HG03280 (cell line): ENCODE results near the gene FTO.

ENCODE experiments used
- ATAC-seq: cut with Tn5 transposase; IDR thresholded peaks from one replicate; pipeline ENCODE4 v1.9.1; 2021; ENCODE audit warnings: mild to moderate bottlenecking, moderate library complexity; ENCODE audit not compliant: unreplicated experiment

Gene FTO

DNA sequence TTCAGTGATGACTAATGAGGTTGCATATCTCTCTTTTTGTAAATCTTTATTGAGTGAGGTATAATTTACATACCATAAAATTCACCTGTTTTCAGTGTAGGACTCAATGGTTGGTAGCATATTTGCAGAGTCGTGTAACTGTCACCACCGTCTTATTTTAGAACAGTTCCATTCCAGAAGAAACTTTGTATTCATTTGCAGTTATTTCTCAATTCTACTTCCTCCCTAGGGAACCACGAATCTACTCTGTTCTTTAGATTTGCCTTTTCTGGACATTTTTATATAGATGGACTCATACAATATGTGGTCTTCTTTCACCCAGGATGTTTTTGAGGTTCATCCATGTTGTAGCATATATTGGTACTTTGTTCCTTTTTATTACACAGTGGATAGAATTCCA lies 3.7 kb downstream of the FTO start:
- ATAC-seq, result no peak

DNA sequence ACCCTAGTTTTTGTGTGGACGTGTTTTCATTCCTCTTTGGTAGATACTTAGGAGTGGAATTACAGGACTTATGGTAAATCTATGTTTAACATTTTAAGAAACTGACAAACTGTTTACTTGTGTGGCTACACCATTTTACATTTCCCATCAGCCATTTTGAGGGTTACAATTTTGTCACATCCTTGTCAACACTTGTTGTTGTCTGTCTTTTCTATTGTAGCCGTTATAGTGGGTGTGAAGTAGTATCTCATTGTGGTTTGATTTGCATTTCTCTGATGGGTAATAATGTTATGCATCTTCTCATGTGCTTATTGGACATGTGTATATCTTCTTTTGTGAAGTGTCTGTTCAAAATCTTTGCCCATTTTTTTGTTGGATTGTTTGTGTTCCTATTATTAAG lies 4.5 kb downstream of the FTO start:
- no peak for ATAC-seq

DNA sequence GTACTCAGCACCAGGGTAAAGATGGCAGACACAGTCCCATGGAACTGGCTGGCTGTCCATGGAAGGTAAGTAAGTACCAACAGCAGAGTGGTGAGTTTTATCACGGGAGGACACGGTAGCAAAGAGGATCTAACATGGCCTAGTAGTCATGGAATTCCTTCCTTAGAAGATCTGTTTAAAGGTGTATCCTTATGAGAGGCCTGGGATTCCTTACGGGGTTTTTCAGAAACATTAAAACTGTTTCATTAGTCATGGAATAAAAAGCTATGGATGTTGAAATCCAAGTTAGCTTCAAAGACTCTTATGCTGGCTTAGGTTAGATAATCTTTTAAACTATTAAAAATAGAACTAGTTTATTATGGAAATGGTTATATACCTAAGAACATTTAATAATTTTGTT lies 7.4 kb downstream of the FTO start:
- ATAC-seq, result no peak

DNA sequence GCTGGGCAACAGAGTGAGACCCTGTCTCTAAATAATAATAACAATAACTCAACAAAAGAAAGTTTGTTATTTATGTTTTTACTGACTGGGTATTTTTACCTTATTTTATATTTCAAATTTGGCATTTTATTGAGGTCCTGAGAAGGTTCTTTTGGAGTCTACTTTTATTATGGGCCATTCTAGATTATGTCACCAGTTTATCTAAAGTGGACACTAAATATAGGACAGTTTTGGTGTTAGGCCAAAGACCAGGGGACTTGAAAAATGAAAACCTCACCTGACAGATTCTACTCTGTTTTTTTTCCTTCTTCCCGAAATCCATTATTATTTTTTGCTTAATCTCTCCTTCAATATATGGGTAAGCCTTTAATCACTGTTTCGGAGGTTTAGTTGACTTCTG lies 8.1 kb downstream of the FTO start:
- no peak for ATAC-seq

DNA sequence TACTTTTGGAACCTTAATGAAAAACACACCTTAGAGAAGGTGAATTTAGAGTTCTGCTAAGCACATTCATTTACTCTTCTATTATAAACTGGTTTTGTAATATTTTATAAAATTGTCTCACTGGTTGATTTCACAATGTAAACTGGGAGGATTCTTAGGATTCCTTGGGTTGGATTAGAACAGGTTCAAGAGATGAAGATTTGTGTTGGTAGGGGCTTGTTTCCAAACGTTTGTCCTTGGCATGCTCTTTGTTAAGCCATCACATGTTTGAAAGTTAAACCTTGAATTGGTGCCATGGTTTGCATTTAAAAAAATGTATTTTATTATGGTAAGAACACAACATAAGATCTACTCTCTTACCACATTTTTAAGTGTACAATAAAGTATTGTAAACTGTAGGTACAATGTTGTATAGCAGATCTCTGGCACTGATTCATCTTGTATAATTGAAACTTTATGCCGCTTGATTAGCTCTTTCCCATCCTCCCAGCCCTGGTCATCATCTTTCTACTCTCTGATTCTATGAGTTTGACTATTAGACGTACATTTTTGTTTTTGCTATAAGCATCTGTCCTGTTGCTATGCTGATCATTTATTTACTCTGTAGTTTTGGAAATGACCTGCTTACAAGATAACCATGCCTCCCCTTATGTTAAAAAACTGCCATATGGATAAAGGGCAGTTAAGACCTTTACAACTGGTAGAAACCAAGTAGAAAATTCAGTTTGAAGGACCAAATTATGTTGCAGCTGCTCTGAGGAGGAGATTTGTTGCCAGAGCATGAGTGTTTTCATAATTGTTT lies 9.6 kb downstream of the FTO start:
- no peak for ATAC-seq

- ATAC-seq, result no peak
Measured at GRCh38 chr16:53714205-53715022, 10.5 kb downstream of the FTO start.

GRCh38 chr16:53715023-53715384 lies 11.0 kb downstream of the FTO start:
- no peak for ATAC-seq

- no peak for ATAC-seq
Measured at GRCh38 chr16:53717577-53717976, 13.6 kb downstream of the FTO start.

DNA sequence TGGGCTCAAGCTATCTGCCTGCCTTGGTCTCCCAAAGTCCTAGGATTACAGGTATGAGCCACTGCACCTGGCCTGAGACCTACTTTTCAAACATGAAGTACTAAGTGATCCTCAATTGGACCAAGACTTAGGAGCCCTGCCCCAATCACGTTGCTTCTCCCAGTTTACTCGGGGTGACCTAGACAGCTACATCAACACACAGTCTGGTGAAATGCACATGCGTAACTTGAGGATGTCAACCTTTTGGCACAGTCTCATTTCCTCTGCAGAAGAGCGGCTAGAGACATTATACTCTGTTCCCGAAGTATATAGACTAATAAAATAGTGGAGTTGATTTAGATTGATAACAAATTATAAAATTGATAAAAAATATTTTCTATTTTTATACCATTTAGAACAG lies 17.1 kb downstream of the FTO start:
- ATAC-seq, result no peak

DNA sequence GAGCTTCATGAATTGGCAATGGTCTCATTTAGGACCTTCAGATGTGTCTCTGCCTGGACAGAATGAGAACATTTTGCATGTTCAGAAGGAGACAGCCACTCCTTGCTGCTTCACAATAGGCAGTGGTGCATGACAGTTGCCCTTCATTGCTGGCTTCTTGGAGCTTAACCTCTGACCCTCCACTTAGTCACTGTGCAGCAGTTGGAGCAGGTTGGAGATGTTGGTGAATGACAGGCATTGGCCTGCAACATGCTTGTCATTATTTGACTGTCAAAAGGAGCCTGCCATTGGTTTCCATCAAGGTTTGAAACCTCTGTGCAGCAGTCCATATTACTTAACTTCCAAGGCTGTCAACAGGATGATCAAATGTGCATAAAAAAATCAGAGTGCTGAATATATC lies 22.7 kb downstream of the FTO start:
- no peak for ATAC-seq

GRCh38 chr16:53730693-53731092 lies 26.7 kb downstream of the FTO start:
- ATAC-seq, result no peak

DNA sequence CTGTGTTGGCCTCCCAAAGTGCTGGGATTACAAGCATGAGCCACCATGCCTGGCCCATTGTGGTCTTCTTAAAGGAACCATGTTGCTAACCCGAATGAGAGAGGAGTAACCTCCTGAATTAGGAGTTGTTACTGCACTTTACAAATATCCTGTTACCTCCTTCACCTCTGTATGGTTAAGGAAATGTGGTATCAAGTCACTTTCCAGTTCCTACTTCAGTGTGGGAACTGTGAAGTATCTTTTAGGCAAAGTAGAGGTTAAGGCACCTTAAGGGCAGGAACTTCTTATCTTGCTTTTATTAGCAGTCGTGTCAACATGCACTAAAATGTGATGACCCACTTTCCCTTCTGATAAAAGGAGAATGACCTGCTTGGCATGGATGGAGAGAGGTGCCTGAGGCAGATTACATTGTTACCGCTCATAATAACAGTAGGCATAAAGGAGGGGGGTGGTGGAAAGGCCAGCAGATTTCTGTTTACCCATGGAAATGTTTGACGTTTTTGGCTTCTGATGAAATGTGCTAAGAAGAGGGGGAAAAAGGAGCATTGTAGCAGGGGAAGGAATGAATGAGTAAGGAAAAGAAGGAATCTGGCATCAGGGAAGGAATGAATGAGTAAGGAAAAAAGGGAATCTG lies 28.5 kb downstream of the FTO start:
- no peak for ATAC-seq

DNA sequence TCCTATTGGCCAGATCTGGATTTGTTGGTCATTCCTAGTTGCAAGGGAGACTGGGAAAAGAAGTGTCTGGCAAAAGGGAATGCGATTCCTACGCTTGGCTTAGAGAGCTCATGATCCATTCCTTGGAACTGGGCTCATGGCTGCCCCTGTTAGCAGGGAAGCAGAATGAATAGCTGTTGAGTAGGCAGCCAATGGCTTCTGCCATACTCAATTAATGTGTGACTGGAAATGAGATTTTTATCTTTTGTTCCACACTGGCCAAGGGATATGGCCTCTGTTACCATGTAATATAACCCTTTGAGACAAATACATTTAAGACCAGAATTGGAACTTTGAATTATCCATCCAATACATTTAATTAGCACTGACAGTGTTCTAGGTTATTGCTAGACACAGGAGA lies 31.0 kb downstream of the FTO start:
- ATAC-seq, result no peak

- ATAC-seq, result no peak
Measured at GRCh38 chr16:53736297-53736696, 32.3 kb downstream of the FTO start.

DNA sequence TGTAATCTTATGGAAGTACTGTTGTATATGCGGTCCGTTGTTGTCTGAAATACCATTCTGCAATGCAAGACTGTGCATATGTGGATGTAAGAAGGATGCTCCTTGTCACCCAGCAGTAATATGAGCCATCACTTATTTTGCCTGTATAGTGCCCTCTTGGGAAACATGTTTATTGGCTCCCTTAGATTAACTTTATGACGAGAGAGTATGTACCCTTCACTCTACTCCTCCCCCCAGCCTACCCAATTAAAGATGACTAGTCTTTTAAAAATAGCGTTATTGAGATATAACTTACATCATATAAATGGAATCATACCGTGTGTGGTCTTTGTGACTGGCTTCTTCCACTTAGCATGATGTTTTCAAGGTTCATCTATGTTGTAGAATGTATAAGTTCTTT lies 33.6 kb downstream of the FTO start:
- ATAC-seq, result no peak

DNA sequence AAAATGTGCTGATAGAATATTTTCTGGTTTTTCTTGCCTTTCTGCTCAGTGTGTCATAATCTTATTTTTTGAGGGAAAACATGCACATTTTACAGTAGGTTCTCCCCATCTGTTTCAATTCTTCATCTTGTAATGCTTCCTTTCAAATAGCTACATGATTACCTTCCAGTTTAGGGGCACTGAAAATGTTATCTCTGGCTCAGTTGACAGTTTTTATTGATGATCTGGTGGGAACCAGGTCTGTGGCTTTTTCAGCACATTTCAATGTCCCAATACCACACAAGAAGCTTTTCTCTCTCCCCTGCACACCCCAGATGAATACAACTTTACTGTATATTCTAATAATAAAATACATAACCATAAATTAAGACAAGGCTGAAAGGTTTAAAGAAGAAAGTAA lies 36.5 kb downstream of the FTO start:
- no peak for ATAC-seq

GRCh38 chr16:53740933-53741531 lies 37.1 kb downstream of the FTO start:
- ATAC-seq, result no peak

- no peak for ATAC-seq
Measured at GRCh38 chr16:53741546-53741945, 37.6 kb downstream of the FTO start.

GRCh38 chr16:53743149-53743566 lies 39.2 kb downstream of the FTO start:
- no peak for ATAC-seq

DNA sequence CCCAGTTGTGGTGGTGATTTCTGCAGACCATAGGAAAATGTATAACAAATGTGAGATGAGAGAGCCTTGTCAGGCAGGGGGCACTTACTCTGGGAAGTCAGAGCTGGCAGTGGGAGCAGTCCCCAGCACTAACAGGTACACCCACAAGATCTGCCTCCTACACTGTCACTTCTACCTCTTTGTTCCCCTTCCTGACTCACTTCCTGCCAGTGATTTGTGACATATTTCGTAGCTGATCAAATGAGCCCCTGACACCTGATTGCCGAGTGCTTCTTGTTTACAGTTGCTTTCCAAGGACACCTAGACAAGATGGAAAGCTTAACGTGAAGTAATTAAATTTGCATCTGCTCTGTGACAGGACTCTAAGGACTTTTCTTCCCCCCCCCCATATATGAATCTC lies 40.5 kb downstream of the FTO start:
- no peak for ATAC-seq

- ATAC-seq, result no peak
Measured at GRCh38 chr16:53745086-53745485, 41.1 kb downstream of the FTO start.
